Stimulated activated CD8-positive, alpha-beta memory T cell treated with anti-CD3 and anti-CD28 coated beads, Interleukin-12 subunit alpha, Interleukin-12 subunit beta, amount 100 ng/mL, for 1 hour (primary cell): Measurements from ENCODE around the gene DNAL1.
"Not testable (repeated sequence)": the region's sequence is repeated elsewhere in the genome, so short reads cannot be mapped to it uniquely, and the experiment has no call there.

ENCODE experiments used
- DNase-seq: peaks from one replicate; pipeline ENCODE4 v3.0.0-alpha.2; 2020; ENCODE audit warnings: low read depth

DNAL1 gene

DNA sequence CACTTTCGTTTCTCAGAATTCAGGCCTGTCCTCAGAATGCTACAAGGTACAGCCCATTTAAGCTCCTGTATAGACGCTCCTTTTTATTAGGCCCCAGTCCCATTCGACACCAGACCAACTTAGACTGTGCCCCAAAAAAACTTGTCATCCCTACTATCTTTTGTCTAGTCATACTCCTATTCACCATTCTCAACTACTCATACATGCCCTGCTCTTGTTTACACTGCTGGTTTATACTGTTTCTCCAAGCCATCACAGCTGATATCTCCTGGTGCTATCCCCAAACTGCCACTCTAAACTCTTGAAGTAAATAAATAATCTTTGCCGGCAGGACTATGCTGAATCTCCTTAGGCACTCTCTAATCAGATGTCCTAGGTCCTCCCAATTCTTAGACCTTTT is 63.3 kb downstream of the DNAL1 start:
- not testable (repeated sequence) for DNase-seq

DNA sequence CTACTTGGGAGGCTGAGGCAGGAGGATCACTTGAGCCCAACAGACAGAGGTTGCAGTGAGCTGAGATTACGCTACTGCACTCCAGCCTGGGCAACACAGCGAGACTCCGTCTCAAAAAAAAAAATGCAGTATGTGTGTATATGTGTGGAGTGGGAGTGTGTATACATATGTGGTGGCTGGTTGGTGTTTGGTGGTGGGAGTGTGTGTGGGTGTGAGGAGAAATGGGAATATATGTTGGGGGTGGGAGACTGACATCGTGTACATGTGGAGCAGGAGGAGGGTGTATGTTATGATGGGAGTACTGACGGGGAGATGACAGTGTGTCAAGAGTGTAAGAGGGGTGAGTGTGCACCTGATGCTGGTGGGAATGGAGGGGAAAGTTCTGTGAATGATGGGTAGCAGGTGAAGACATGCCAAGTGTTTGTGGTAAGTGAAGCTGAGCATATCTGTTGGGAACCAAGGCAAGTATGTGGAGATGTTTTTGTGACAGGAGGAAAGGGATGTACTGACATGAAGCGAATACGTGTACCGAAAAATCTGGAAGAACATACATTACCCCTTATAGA is 65.2 kb downstream of the DNAL1 start:
- DNase-seq = no peak

DNA sequence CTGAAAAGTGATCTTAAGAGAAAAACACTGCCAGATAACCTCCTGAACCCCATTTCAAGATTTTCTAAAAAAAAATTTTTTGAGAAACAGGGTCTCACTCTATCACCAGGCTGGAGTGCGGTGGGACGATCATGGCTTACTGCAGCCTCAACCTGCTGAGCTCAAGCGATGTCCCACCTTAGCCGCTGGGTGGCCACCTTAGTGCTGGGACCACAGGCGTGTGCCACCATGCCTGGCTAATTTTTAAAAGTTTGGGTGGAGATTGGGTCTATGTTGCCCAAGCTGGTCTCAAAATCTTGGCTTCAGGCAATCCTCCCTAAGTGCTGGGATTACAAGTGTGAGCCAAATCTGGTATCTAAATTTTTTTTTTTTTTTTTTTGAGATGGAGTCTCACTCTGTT is 66.0 kb downstream of the DNAL1 start:
- DNase-seq = no peak

DNA sequence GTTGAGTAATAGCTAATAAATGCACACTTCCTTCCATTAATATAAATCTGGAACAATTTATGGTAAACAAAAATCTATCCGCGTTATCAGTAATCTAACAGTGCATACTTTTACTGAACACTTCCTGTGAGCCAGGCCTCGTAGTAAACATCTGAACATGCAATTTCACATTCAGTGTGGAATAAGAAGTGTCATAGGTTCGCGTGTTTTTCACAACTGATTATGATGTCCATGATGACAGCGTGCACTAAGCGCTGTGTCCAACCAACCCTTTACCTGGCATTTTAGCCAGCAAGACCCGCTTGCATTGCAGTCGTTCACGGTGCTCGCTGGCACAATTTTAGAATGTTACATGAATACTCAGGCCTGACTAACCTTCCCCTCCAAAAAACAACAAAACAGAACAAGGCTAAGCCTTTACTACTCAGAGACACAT is 67.3 kb downstream of the DNAL1 start:
- DNase-seq = no peak

DNA sequence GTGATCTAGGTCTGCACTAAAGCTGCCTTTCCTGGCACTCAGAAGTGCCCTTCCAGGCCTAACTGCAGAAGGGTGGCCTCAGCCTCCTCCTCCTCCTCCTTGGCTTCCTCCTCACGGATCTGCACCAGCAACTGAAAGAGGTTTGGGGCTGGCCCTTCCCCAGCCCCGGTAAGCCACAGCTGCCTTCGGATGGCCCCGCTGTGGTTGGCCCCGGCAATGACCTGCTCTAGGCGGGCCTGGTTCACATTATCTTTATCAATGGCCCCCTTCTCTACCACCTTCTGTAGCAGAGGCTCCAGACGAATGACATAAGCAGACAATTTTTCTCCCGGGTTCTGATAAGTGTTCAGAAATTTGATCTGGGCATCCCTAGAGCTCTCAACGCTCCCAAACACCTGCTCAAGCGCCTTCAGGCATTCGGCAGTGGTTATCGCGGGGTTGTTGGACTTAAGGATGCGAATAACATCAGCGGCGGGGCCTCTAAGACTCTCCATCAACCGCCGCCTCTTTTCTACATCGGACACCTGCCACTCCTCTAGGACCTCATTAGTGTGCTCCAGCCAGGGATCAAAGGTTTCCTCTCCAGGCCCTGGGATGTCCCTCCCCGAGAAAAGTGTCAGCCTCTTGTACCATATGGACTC is 67.9 kb downstream of the DNAL1 start:
- DNase-seq = no peak

DNA sequence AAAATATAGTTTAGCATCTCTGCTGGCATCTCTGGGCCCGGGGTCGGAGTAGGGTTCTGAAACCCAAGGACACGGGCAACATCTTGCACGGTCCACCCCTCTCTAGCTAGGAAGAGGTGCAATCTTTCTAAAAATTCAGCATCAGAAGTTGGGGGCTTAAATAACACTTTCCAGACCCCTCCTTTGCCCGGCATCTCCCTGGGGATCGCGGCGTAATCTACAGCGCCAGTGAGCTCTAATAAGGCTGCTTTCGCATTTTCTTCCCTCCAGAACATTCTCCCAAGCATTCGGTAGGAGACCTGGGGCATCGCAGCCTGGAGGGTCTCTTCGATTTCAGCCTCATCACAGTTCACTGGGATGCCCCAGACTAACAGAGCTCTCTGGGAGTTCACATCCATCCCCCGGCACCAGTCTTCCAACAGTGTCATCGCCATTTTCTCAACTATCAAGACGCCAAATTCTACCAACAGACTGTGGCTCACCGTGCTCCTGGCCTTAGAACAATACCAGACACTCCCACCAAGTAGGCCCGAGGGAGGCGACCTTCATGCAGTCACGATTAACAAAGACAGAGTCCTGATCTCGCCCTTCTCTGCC is 68.5 kb downstream of the DNAL1 start:
- no peak for DNase-seq

DNA sequence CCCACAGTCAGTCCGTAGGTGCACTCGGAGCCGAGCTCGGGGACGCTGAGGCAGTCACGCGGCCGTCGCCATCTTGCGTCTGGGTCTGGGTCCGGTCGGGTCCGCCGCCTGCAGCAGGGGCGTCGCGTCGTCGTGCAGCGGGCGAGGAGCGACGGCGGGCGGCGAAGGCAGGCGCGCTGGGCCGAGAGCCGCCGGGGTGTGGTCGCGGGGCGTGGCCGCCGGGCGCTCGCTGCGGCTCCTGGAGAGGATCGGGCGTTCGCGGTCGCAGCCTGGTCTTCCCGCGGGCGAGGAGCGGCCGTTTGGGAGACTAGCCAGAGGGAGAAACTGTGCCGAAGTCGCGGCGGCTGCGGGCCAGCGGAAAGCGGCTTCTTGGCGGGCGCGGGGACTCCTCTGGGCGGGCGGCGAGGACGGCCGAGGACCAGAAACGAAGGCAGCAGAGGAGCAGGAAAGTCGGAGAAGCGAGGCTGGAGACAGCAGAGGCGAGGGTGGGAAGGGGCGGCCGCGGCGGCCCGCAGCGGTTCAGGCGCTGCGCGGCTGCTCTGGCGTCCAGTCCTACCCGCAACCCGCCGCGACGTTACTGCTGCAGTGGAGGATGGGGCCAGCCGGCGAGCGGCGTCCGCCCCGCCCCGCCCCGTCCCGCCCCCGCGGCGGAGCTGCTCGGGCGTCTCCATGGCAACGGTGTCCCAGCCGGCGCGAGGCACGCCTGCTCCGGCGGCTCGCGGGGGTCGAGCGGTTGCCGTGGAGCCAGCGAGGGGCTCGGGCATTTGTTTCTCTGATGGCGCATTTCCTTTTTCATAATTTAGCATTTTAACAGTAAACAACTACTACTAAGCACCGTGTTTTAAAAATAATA is 69.2 kb downstream of the DNAL1 start, which contains the start of gene PNMA1:
Gene PNMA1 (minus strand): TSS at position 582 of the 853 bp plus-strand sequence. CDS start 745 bp downstream, outside the sequence.
- peak; percentile 76 for DNase-seq

DNA sequence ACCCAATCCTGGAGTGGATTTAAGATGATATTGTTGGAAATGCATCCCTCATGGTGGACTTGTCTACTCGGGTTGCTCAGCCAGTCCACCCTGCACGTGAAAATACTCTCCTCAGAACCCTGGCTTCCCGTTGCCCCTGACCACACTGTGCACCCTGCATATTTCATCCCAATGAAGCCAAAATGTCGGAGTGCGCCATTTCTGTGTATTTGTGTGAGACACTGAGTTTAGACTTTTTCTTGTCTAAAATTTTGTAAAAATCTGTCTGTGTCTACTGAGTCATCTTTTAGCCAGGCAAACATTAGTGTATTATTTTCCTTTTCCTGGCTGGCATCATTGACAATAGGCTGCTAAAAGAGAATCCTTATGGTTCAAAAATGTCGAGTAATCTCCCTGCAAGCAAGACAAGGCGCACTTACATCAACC is 69.9 kb downstream of the DNAL1 start:
- no peak for DNase-seq

DNA sequence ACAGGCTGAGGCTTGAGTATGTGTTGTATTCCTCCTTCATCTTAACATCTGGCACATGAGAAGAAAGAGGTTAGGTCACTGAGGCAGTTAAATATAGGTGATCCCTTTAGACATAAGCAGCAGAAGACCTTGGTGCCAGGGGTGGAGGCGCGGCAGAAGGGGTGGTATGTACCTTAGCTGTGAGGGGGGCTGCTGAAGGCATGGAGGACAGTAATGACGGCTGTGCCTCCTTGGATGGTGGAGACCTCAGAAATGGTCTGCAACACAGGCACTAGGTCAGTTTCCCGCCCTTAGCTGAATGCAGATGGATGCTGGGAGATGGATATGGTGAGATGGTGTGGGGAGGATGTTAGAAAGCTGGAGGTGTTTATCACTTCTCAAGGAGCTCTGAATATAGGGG is 70.9 kb downstream of the DNAL1 start:
- no peak for DNase-seq

DNA sequence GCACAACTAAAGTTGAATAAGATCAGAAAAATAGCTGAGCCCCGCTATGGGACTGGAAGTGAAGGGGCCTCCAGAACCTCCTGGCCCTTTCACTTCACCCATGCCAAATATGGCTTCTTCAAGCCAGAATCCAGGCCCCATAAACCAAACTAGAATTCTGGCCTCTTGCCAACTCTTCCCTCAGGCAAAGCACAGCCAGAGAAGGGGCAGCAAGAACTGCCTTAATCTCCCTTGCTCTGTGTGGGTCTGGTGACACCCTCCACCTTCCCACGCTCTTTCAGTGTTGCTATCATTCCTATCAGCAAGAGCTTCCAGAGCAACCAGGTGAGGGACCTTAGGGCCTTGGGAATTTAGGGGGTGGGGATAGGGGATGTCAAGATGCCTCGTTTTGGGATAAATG is 72.5 kb downstream of the DNAL1 start:
- DNase-seq = no peak

DNA sequence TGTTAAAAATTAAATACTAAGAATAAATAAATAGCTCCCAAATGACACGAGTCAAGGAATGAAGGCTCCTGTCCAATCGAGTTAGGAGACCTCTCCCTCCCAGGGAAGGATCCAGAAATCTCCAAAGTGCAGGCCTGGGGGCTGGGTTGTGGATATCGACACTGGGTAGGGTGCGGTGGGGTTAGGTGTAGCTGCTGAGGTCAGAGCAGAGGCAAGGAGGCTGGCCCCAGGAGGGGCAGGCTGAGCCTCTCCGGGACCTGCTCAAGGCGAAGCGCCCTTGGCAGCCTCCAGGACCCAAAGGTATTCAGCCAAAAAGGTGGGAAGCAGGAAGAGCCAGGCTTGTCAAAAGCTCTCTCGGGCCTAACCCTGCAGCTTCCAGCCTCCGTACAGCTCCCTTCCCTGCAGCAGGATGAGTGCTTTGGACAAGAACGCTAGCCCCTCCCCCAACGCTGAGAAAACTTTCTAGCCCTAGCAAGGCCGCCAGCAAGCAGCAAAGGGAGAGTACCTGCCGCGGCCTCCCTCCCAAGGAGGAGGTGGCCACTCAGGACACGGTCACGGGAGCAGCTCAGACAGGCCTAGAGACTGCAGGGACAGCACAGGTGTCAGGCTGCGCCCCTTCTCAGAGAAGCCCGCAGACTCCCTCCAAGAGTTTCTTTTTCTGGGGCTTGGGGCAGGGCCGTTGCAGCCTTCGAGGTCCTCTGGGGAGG is 73.1 kb downstream of the DNAL1 start:
- DNase-seq = no peak

DNA sequence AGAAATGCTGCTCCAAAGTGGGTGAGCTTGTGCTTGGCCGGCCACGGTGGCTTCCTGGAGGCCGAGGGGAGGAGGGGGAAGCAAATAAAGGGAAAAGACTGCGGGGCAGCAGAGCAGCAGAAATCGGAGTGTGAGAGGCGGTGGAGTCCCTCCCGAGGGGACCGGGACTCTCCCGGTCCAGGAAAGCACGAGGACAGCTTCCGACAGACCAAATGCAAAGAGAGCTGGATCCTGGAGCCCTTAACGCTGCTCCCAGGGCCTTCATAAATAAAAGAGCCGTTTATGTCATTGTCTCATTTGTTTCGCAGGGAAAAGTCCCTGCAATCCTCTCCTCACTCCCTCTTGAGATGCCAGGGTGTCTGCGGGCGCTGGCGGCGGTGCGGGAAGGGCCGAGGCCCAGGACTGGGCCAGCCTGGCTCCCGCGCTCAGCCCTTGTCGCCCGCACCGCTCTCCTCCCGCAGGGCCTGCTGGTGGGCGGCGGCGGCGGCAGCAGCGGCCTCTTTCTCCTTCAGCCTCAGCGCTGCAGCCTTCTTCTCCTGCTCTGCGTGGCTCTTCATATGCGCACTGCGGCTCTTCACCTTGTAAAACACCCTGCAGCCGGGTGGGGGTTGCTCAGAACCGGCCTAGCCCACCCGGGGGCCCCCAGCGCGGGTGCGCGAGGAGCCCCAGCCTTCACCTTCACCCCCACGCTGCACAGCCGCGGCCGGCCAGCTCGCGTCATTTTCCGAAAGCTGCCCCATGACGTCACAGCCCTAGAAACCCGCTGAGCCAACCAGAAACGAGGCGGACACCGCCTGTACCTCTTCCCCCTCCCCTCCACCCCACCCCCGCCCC is 73.8 kb downstream of the DNAL1 start:
- DNase-seq = no peak

DNA sequence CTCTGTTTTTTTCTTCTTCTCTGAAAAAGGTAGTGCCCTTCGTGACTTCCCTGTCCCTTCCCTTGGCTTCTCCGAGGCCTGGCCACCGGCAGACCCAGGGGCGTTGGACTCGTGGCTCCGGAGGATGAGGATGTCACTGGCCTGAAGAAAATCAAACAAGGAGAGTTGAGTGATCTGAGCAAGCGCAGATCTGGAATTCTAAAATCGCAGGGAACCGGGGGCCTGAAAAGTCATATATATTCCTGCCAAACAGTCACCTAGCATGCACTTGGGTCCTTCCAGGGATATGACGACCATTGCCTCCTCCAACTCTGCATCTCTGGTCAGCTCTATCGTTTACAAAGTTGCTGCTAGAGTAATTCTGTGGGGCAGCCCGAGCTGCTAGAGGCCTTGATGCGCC is 74.6 kb downstream of the DNAL1 start:
- no peak for DNase-seq

DNA sequence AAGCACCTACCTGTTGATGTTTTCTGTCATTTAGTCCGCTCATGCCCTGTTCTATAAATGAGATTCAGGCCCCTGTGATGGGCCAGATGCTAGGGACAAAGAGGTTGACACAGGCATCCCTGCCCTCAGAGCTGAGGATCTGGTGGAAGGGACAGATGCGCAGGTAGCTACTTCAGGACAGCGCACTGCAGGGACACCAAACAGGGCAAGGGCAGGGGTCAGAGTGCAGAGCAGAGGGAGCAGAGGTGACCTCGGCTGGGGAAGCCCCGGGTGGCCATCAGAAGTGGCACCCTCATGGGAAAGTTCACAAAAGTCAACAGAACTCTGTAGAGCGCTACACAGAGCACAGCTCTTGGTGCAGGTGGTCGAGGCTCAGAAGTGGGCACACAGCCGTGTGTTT is 75.0 kb downstream of the DNAL1 start:
- no peak for DNase-seq

DNA sequence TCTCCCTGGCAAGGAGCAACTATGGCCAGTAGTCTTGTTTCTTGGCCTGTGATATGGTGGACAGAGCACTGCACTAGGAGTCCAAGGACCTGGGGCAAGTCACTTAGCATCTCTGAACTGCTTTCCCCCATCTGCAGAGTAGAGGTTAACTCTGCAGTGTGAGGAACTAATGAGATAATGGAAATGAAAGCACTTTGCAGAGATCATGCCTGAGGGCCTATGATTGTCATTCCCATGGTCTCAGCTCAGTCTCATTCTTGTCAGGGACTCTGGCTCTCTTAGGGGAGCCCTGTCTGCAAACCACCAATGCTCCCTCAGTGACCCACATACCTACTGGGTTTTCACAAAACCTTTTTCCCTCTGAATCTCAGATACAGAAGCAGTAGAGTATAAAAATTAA is 75.8 kb downstream of the DNAL1 start:
- DNase-seq = no peak

DNA sequence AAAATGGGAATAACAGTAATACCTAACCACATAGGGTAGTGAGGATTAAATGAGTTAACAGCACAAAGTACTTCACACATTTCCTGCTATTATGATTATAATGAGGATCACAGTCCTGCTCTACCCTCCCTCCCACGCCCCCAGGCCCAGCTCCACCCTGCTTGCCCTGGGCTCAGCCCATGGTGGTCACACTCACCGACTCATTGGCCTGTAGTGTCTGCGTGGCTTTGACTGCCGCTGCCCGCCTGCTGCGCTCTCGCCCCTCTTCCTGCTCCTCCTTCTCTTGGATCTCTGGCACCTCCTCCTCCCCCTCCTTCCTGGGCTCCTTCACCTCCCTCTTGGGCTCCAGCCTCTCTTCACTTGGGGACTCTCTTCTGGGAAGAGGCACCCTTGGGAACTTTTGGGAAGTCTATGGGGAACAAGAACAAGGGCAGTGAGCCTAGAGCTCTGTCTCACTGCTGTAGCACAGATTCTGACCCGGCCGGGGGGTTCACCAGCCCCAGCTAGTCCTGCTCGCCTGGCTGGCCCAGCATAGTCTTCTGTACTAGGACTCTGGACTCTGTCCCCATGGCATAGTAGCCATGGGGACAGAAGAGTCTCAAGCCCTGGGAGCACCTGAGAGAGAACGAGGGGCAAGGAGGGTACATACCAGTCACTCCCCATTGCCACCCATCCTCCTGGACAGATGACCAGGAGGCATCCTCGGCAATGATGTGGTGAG is 76.5 kb downstream of the DNAL1 start:
- no peak for DNase-seq

DNA sequence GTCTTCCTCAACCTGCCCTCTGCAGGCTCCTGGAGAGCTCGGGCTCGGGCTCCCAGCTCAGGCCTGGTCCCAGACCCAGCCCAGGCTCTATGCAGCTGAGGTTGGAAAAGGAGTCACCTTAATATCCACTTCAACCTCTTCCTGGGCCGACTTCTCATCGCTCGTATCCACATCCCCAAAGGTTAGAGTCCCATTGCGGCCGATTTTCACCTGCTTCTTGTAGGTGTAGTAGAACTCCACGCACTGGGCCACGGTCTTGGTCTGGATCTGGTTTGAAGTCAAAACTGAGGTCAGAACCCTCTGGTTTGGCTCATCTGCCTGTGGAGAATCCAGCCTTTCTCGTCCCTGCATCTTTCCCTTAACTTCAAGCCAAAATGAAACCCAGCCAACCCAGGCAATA is 77.8 kb downstream of the DNAL1 start:
- DNase-seq = no peak

DNA sequence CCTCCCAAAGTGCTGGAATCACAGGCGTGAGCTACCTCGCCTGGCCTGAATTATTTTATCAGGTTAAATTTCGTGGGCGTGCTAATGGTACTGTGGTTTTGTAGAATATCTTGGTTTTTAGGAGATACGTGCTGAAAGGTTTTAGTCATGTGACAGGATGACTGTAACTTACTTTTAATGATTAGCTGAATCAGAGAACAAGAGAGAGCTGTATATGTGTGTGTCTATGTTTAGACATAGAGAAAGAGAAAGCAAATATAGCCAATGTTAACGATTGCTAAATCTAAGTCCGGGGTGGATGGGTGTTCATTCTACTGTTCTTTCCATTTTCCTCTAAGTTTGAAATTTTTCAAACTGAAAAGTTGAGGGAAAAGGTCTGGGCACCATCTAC is 78.6 kb downstream of the DNAL1 start:
- DNase-seq = no peak

DNA sequence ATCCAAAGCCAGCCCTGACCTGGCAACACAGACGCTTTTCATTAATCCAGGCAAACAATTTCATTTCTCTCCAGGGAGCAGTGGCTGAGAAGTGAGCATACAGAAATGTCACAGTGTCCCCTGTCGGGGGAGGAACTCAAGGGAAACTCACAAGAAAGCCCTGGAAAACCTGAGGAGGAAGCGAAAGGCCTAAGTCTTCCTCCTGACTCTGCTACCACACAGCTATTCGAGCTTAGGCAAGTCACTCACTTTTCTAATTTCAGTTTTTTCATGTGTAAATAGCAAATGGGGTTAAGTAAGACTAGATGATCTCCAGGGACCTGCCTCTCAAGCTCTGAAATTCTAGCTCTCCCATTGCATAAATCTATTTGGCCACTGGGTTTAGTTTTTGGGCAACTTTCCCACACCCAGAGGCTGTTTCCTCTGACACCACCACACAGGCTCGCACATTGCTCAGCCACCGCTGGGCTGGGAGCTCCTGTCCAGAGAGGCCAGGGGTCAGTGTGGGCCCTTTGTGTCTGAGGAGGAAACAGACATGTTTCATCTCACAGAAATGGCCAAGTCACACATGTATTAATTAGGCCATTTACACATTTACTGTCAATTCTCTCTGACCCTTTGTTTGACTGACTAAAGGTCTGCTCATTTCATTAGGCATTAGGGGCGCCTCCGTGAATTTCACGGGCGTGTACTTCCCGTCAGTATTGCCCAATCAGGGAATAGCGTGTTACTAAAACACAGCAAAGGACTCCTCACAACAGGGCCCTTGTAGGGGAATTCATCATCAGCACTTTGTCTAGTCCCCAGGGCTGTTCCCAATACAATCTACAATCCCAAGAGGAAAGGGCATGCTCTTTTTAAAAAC is 79.2 kb downstream of the DNAL1 start:
- DNase-seq = no peak

DNA sequence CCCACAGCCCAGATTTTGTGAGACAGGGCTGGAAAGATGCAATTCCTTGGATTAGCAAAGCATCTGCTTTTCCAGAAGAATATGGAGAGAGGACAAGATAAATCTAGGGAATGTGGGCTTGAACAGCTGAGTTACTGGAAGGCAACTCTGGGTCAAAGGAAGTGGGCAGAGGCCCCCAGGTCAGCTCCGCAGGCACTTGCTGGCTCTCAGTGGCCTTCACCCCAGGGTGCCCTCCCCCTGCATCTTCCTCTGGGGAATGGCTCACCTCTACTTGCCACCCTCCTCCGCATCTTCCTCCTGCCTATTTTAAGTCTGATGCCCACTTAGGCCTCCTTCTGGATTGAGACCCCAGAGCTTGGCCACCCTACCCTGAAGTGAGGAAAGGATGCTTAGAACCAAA is 79.9 kb downstream of the DNAL1 start:
- no peak for DNase-seq
